WTC11 (cell line): ENCODE results near the gene SPEF1. TPM values are rescaled to one million over a fixed set of nuclear protein-coding genes. Genes with fewer than 3 reads are reported as not detected.

ENCODE experiments used
- ATAC-seq: fragments of 200-7000 bp; cut with Tn5 transposase; 2 replicates; pipeline ENCODE4 v1.10.0; 2021; ENCODE audit warnings: mild to moderate bottlenecking, moderate library complexity
- CTCF ChIA-PET: fragments of 300-600 bp; sonication (Branson Sonifier 250); formaldehyde crosslinking; loops from one replicate; lab custom pipeline; 2021; ENCODE audit warnings: antibody characterized with exemption; lab: Charles Lee
- POLR2A ChIA-PET: fragments of 350-600 bp; sonication (Branson Sonifier 250); formaldehyde crosslinking; loops from one replicate; lab custom pipeline; 2021; ENCODE audit warnings: antibody characterized with exemption; lab: Charles Lee
- DNase-seq: peaks from one replicate; pipeline ENCODE4 v3.0.0; 2021; ENCODE audit warnings: low spot score
- H3K27ac Mint-ChIP-seq: 2 replicates; pipeline ENCODE4 v1.8.0; 2021; ENCODE audit warnings: mixed read lengths
- H3K27me3 Mint-ChIP-seq: 2 replicates; pipeline ENCODE4 v1.8.0; 2021; ENCODE audit warnings: low read depth, mild to moderate bottlenecking, moderate library complexity, mixed read lengths
- H3K36me3 Mint-ChIP-seq: 2 replicates; pipeline ENCODE4 v1.8.0; 2021; ENCODE audit warnings: mixed read lengths
- H3K4me1 Mint-ChIP-seq: 2 replicates; pipeline ENCODE4 v1.8.0; 2022; ENCODE audit warnings: mixed read lengths
- H3K4me3 Mint-ChIP-seq: 2 replicates; pipeline ENCODE4 v1.8.0; 2021; ENCODE audit warnings: mild to moderate bottlenecking, moderate library complexity, mixed read lengths
- H3K9me3 Mint-ChIP-seq: 2 replicates; pipeline ENCODE4 v1.8.0; 2021; ENCODE audit warnings: mixed read lengths
- ELF4 ChIP-seq: sonication (generic); formaldehyde crosslinking; IDR thresholded peaks from 2 replicates; pipeline ENCODE4 v1.8.1; 2022; ENCODE audit warnings: low read depth, mild to moderate bottlenecking, moderate library complexity, missing genetic modification reagents
- EMX1 ChIP-seq: fragments of 250-450 bp; sonication (Bioruptor Pico); IDR thresholded peaks from 2 replicates; pipeline ENCODE4 v1.8.0; 2021; ENCODE audit warnings: mild to moderate bottlenecking
- ETV6 ChIP-seq: sonication (generic); formaldehyde crosslinking; IDR thresholded peaks from 2 replicates; pipeline ENCODE4 v1.8.1; 2022; ENCODE audit warnings: mild to moderate bottlenecking, missing genetic modification reagents
- FOXK1 ChIP-seq: sonication (generic); formaldehyde crosslinking; IDR thresholded peaks from 2 replicates; pipeline ENCODE4 v1.8.0; 2022; ENCODE audit warnings: mild to moderate bottlenecking, moderate library complexity, missing genetic modification reagents
- GRHL2 ChIP-seq: fragments of 250-450 bp; sonication (Bioruptor Pico); IDR thresholded peaks from 2 replicates; pipeline ENCODE4 v1.8.0; 2022; ENCODE audit warnings: mild to moderate bottlenecking, moderate library complexity; ENCODE audit not compliant: insufficient replicate concordance, severe bottlenecking
- KAT7 ChIP-seq: sonication (generic); formaldehyde crosslinking; IDR thresholded peaks from 2 replicates; pipeline ENCODE4 v1.8.1; 2023; ENCODE audit warnings: missing genetic modification reagents, mild to moderate bottlenecking, borderline replicate concordance
- NFE2L1 ChIP-seq: sonication (generic); formaldehyde crosslinking; IDR thresholded peaks from 2 replicates; pipeline ENCODE4 v1.8.1; 2023; ENCODE audit warnings: missing genetic modification reagents
- NR1H2 ChIP-seq: sonication (generic); formaldehyde crosslinking; IDR thresholded peaks from 2 replicates; pipeline ENCODE4 v1.9.0; 2021; ENCODE audit warnings: mild to moderate bottlenecking, moderate library complexity, missing genetic modification reagents
- TEAD4 ChIP-seq: sonication (generic); formaldehyde crosslinking; IDR thresholded peaks from 2 replicates; pipeline ENCODE4 v1.8.0; 2022; ENCODE audit warnings: mild to moderate bottlenecking, missing genetic modification reagents
- ZBTB21 ChIP-seq: sonication (generic); formaldehyde crosslinking; IDR thresholded peaks from 2 replicates; pipeline ENCODE4 v1.8.1; 2023; ENCODE audit warnings: mild to moderate bottlenecking, missing genetic modification reagents, borderline replicate concordance
- ZNF121 ChIP-seq: sonication (generic); formaldehyde crosslinking; IDR thresholded peaks from 2 replicates; pipeline ENCODE4 v1.8.0; 2023; ENCODE audit warnings: missing genetic modification reagents
- ZNF232 ChIP-seq: sonication (generic); formaldehyde crosslinking; IDR thresholded peaks from 2 replicates; pipeline ENCODE4 v1.8.0; 2022; ENCODE audit warnings: mild to moderate bottlenecking, missing genetic modification reagents
- ZNF671 ChIP-seq: fragments of 250-450 bp; sonication (Bioruptor Pico); IDR thresholded peaks from 2 replicates; pipeline ENCODE4 v1.8.0; 2021; ENCODE audit warnings: mild to moderate bottlenecking
- total RNA-seq: library from RNA; stranded (reverse); gene quantifications from 3 replicates; pipeline ENCODE4 v1.2.3, GENCODE V29; 2021
- TF ChIP-seq, protein P1 (sequence below): sonication (generic); formaldehyde crosslinking; IDR thresholded peaks from 2 replicates; pipeline ENCODE4 v1.8.1; 2023; ENCODE audit warnings: mild to moderate bottlenecking, missing genetic modification reagents, moderate library complexity
- TF ChIP-seq, protein P2 (sequence below): sonication (generic); formaldehyde crosslinking; IDR thresholded peaks from 2 replicates; pipeline ENCODE4 v1.8.1; 2023; ENCODE audit warnings: mild to moderate bottlenecking, missing genetic modification reagents, moderate library complexity
- TF ChIP-seq, protein P3 (sequence below): sonication (generic); formaldehyde crosslinking; IDR thresholded peaks from 2 replicates; pipeline ENCODE4 v1.8.0; 2023; ENCODE audit warnings: missing genetic modification reagents, mild to moderate bottlenecking, borderline replicate concordance
- TF ChIP-seq, protein P4 (sequence below): sonication (generic); formaldehyde crosslinking; IDR thresholded peaks from 2 replicates; pipeline ENCODE4 v1.8.0; 2022; ENCODE audit warnings: missing genetic modification reagents
- TF ChIP-seq, protein P5 (sequence below): sonication (generic); formaldehyde crosslinking; IDR thresholded peaks from 2 replicates; pipeline ENCODE4 v1.8.1; 2022; ENCODE audit warnings: low read depth, mild to moderate bottlenecking, moderate library complexity, missing genetic modification reagents, borderline replicate concordance

SPEF1 gene
- total RNA-seq, 1 experiment from 2014 or later, result 0.72 TPM

DNA sequence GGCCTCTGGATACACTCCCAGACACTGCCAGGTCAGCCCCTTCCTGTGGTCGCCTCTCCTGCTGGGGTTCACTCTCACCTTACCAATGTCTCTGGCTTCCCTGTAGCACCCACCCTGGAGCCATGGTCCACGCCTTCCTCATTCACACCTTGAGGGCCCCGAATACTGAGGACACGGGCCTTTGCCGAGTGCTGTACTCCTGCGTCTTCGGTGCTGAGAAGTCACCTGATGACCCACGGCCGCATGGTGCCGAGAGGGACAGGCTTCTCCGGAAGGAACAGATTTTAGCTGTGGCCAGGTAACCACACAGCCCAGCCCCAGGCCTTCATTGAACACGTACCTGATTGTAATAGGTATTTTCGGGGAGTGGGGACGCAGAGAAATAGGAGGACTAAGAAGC is 40.7 kb upstream of the SPEF1 start (continued):
- TF ChIP-seq ZBTB21 (CRISPR knock-in tag) (no peak), NFE2L1 (CRISPR knock-in tag) (no peak), NR1H2 (CRISPR knock-in tag) (no peak)

DNA sequence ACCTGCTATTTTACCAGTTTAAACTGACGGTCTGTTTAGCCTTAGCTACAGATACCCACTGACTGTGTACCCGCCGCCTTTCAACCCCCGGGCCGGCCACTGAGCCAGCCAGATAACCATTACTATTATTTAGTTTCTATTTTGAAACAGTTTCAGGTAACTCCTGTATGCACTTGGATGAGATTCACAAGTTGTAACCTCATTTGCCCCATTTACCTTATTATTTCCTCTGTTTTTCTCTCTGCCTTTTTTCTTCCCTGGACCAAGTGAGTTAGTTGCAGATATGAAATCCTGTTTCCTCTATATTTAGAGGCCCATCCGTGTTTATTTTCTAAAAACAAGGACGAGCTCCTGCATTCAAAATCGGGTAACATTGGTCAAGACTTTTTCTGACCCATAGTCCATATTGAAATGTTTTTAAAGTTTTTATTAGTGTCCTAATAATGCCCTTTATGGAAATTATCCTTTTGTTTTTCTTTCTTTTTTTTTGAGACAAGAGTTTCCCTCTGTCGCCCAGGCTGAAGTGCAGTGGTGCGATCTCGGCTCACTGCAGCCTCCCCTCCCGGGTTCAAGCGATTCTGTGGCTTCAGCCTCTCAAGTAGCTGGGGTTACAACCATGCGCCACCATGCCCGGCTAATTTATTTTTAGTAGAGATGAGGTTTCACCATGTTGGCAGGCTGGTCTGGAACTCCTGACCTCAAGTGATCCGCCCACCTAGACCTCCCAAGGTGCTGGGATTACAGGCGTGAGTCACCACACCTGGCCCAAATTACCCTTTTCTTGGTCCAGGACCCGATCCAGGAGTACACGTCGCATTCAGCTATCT is 39.9 kb upstream of the SPEF1 start:
- DNase-seq, result no peak
- Mint-ChIP-seq H3K27me3 (no peaks in the 10 kb centered on the region), H3K9me3 (no peaks in the 10 kb centered on the region), H3K27ac (peak overlapping the region; percentile 97), H3K4me1 (peaks cover 22% of the 10 kb centered on the region), H3K4me3 (peak overlapping the region; percentile 78), H3K36me3 (no peaks in the 10 kb centered on the region)
- ChIA-PET CTCF (interaction anchor here (0.6 to 6.6 kb wide), 28 partner anchors 10 to 271 kb away, joined by 3 to 92 read pairs (median 5); partner anchors contain the start of genes ADISSP, CDC25B, CENPB and MAVS), POLR2A (interaction anchor here (1.0 to 1.3 kb wide), 3 partner anchors 21 to 44 kb away, joined by 3 to 5 read pairs (median 4); no protein-coding TSS in a partner anchor)
- TF ChIP-seq NFE2L1 (CRISPR knock-in tag) (no peak), EMX1 (CRISPR knock-in tag) (no peak), TEAD4 (CRISPR knock-in tag) (no peak)
- TF ChIP-seq, protein P1, sequence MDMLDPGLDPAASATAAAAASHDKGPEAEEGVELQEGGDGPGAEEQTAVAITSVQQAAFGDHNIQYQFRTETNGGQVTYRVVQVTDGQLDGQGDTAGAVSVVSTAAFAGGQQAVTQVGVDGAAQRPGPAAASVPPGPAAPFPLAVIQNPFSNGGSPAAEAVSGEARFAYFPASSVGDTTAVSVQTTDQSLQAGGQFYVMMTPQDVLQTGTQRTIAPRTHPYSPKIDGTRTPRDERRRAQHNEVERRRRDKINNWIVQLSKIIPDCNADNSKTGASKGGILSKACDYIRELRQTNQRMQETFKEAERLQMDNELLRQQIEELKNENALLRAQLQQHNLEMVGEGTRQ, result no peak
- TF ChIP-seq, protein P2, sequence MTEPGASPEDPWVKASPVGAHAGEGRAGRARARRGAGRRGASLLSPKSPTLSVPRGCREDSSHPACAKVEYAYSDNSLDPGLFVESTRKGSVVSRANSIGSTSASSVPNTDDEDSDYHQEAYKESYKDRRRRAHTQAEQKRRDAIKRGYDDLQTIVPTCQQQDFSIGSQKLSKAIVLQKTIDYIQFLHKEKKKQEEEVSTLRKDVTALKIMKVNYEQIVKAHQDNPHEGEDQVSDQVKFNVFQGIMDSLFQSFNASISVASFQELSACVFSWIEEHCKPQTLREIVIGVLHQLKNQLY, result no peak
- TF ChIP-seq, protein P3, sequence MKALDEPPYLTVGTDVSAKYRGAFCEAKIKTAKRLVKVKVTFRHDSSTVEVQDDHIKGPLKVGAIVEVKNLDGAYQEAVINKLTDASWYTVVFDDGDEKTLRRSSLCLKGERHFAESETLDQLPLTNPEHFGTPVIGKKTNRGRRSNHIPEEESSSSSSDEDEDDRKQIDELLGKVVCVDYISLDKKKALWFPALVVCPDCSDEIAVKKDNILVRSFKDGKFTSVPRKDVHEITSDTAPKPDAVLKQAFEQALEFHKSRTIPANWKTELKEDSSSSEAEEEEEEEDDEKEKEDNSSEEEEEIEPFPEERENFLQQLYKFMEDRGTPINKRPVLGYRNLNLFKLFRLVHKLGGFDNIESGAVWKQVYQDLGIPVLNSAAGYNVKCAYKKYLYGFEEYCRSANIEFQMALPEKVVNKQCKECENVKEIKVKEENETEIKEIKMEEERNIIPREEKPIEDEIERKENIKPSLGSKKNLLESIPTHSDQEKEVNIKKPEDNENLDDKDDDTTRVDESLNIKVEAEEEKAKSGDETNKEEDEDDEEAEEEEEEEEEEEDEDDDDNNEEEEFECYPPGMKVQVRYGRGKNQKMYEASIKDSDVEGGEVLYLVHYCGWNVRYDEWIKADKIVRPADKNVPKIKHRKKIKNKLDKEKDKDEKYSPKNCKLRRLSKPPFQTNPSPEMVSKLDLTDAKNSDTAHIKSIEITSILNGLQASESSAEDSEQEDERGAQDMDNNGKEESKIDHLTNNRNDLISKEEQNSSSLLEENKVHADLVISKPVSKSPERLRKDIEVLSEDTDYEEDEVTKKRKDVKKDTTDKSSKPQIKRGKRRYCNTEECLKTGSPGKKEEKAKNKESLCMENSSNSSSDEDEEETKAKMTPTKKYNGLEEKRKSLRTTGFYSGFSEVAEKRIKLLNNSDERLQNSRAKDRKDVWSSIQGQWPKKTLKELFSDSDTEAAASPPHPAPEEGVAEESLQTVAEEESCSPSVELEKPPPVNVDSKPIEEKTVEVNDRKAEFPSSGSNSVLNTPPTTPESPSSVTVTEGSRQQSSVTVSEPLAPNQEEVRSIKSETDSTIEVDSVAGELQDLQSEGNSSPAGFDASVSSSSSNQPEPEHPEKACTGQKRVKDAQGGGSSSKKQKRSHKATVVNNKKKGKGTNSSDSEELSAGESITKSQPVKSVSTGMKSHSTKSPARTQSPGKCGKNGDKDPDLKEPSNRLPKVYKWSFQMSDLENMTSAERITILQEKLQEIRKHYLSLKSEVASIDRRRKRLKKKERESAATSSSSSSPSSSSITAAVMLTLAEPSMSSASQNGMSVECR, result 0 out of 2 replicates have a peak, but pooled peaks have one; percentile 9
- ATAC-seq, result no peak

DNA sequence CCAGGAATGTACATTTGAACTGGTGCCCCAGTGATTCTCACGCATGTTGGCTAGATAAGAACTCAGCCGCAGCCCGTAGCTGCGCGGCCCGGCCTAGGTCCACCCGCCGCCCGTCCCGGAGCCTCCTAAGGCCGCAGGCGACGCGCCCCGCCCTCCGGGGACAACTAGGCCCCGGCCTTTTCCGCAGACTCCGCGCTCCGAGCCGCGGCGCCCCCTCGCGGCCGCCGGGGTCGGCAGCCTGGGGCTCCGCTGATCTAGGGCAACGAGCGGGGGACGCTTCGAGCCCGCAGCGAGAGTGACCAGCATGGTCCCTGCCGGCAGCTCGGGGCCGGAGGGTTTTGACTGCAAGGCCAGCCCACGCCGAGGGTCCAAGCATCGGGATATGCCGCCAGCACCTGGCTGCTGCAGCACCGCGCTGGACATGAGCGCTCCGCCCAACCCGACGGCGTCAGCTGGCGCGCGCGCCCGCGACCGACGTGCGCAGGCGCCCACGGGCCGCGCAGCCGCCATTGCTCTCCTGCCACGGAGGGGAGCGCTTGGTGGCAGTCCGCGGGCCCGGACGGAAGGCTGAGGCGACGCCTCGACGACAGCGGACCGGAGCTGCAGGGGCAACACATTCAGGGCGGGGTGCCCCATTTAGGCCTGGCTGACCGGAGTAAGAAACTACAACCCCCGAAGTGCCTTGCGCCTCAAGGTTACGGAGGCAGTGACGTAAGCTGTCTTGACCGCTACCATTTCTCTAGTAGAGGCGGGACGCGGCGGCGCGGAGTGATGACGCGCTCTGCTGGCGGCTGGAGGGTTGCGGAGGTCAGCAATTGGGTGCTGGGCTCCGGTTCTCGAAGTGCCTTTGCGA is 39.0 kb upstream of the SPEF1 start, which contains the start of gene AP5S1:
Gene AP5S1, plus strand, starts transcription at position 500 of the 853 bp plus-strand sequence. CDS start 1,571 bp downstream, outside the sequence.
- Mint-ChIP-seq H3K4me3 (peak within 1 kb of the TSS; percentile 78), H3K27ac (peak within 1 kb of the TSS; percentile 97), H3K9me3 (no peaks in the 10 kb centered on the region), H3K4me1 (peaks cover 28% of the 10 kb centered on the region), H3K27me3 (no peaks in the 10 kb centered on the region), H3K36me3 (no peaks in the 10 kb centered on the region)
- POLR2A ChIA-PET, result interaction anchor here (1.0 to 1.3 kb wide), 3 partner anchors 20 to 43 kb away, joined by 3 to 5 read pairs (median 4); no protein-coding TSS in a partner anchor
- CTCF ChIA-PET, result interaction anchor here (0.6 to 6.6 kb wide), 28 partner anchors 8 to 272 kb away, joined by 3 to 92 read pairs (median 5); partner anchors contain the start of genes ADISSP, CDC25B, CENPB and MAVS
- DNase-seq (peak; percentile 99), ATAC-seq (peak; percentile 80)
- peak; percentile 79 for TF ChIP-seq ETV6 (CRISPR knock-in tag)
- TF ChIP-seq, protein P4, sequence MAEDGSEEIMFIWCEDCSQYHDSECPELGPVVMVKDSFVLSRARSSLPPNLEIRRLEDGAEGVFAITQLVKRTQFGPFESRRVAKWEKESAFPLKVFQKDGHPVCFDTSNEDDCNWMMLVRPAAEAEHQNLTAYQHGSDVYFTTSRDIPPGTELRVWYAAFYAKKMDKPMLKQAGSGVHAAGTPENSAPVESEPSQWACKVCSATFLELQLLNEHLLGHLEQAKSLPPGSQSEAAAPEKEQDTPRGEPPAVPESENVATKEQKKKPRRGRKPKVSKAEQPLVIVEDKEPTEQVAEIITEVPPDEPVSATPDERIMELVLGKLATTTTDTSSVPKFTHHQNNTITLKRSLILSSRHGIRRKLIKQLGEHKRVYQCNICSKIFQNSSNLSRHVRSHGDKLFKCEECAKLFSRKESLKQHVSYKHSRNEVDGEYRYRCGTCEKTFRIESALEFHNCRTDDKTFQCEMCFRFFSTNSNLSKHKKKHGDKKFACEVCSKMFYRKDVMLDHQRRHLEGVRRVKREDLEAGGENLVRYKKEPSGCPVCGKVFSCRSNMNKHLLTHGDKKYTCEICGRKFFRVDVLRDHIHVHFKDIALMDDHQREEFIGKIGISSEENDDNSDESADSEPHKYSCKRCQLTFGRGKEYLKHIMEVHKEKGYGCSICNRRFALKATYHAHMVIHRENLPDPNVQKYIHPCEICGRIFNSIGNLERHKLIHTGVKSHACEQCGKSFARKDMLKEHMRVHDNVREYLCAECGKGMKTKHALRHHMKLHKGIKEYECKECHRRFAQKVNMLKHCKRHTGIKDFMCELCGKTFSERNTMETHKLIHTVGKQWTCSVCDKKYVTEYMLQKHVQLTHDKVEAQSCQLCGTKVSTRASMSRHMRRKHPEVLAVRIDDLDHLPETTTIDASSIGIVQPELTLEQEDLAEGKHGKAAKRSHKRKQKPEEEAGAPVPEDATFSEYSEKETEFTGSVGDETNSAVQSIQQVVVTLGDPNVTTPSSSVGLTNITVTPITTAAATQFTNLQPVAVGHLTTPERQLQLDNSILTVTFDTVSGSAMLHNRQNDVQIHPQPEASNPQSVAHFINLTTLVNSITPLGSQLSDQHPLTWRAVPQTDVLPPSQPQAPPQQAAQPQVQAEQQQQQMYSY (CRISPR knock-in tag), result no peak
- TF ChIP-seq ZNF232 (CRISPR knock-in tag), result 0 out of 2 replicates have a peak, but pooled peaks have one; percentile 42
- TF ChIP-seq NR1H2 (CRISPR knock-in tag), result no peak
- TF ChIP-seq, protein P5, sequence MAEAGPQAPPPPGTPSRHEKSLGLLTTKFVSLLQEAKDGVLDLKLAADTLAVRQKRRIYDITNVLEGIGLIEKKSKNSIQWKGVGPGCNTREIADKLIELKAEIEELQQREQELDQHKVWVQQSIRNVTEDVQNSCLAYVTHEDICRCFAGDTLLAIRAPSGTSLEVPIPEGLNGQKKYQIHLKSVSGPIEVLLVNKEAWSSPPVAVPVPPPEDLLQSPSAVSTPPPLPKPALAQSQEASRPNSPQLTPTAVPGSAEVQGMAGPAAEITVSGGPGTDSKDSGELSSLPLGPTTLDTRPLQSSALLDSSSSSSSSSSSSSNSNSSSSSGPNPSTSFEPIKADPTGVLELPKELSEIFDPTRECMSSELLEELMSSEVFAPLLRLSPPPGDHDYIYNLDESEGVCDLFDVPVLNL (CRISPR knock-in tag), result no peak
- peak; percentile 48; the same call in 1 of the 2 replicates for TF ChIP-seq KAT7 (CRISPR knock-in tag)
- no peak for TF ChIP-seq ZNF121 (CRISPR knock-in tag)
- TF ChIP-seq GRHL2 (CRISPR knock-in tag), result no peak
- TF ChIP-seq ZNF671 (CRISPR knock-in tag), result no peak
- peak; percentile 65; the same call in 1 of the 2 replicates for TF ChIP-seq ELF4 (CRISPR knock-in tag)
- TF ChIP-seq FOXK1 (CRISPR knock-in tag), result peak; percentile 83
